Measurements from ENCODE around the gene PTOV1. TPM values are rescaled to one million over a fixed set of nuclear protein-coding genes. Genes with fewer than 3 reads are reported as not detected.

The PTOV1 gene
- total and polyA plus RNA-seq, 2 donors = 63.6 to 125 TPM

DNA sequence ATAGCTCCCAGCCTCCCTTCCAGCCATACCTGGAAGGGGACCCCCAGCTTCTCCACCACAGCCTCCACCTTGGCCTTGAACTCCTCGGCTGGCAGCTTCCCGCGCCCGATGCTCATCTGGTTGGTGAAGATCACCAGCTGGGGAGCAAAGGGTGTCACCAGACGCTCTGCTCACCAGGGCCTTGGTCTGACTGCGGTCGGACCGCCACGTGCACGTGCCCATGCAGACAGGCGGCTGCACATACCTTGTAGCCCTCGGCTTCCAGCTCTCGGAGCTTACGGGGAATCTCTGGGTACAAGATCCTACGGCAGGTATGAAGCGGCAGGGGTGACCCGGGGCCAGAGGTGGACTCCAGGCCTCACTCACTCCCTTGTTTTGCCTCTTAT lies 13.0 kb downstream of the PTOV1 start:
- H3K27ac ChIP-seq (ENCODE audit: low read depth in 1 of 2, low read length in 1 of 2) = no peak overlapping the region
- H3K27me3 ChIP-seq (ENCODE audit: control insufficient read depth in 2 of 2, insufficient read depth in 1 of 2, low read length in 1 of 2) = no peaks in the 10 kb centered on the region
- DNase-seq (ENCODE audit: low read depth in 6 of 9, low spot score in 9 of 9) = no peak
- peaks cover 20 to 36% of the 10 kb centered on the region in 2 donors for H3K4me1 ChIP-seq (ENCODE audit: control insufficient read depth in 2 of 2, insufficient read depth in 2 of 2, low read length in 2 of 2)
- 99% methylated on average over 17 of the region's 17 CpGs for WGBS
- H3K36me3 ChIP-seq (ENCODE audit: control insufficient read depth in 2 of 2, insufficient read depth in 2 of 2, low read length in 1 of 2) = peaks cover 54 to 62% of the 10 kb centered on the region in 2 donors
- H3K9me3 ChIP-seq (ENCODE audit: control insufficient read depth in 2 of 2, insufficient read depth in 1 of 2, low read length in 1 of 2) = peaks cover 0 to 4% of the 10 kb centered on the region in 2 donors
- H3K4me3 ChIP-seq (ENCODE audit: low read length in 2 of 2) = no peak overlapping the region

DNA sequence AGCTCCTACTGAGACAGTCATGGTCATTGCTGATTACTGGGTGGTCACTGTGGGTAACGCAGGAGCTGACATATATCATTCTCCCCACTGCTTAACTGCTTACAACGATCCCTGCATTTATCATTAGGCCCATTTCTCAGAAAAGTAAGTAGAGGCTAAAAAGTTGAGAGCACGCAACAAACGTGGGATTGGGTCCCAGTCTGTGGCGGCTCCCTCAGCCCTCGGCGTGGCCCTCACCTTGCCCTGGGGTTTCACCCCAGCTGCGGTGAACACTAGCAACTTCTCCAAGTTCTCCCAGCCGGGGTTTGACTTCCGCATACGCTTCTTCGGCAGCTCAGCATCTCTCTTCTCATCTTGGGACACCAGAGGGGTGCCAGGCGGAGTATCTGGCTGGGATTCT lies 13.9 kb downstream of the PTOV1 start:
- H3K4me1 ChIP-seq (ENCODE audit: control insufficient read depth in 2 of 2, insufficient read depth in 2 of 2, low read length in 2 of 2) = peaks cover 24 to 40% of the 10 kb centered on the region in 2 donors
- H3K27ac ChIP-seq (ENCODE audit: low read depth in 1 of 2, low read length in 1 of 2) = no peak overlapping the region
- H3K4me3 ChIP-seq (ENCODE audit: low read length in 2 of 2) = no peak overlapping the region
- 98% methylated on average over 13 of the region's 13 CpGs for WGBS
- peaks cover 48 to 53% of the 10 kb centered on the region in 2 donors for H3K36me3 ChIP-seq (ENCODE audit: control insufficient read depth in 2 of 2, insufficient read depth in 2 of 2, low read length in 1 of 2)
- H3K27me3 ChIP-seq (ENCODE audit: control insufficient read depth in 2 of 2, insufficient read depth in 1 of 2, low read length in 1 of 2) = no peaks in the 10 kb centered on the region
- no peak for DNase-seq (ENCODE audit: low read depth in 6 of 9, low spot score in 9 of 9)
- peaks cover 0 to 4% of the 10 kb centered on the region in 2 donors for H3K9me3 ChIP-seq (ENCODE audit: control insufficient read depth in 2 of 2, insufficient read depth in 1 of 2, low read length in 1 of 2)

DNA sequence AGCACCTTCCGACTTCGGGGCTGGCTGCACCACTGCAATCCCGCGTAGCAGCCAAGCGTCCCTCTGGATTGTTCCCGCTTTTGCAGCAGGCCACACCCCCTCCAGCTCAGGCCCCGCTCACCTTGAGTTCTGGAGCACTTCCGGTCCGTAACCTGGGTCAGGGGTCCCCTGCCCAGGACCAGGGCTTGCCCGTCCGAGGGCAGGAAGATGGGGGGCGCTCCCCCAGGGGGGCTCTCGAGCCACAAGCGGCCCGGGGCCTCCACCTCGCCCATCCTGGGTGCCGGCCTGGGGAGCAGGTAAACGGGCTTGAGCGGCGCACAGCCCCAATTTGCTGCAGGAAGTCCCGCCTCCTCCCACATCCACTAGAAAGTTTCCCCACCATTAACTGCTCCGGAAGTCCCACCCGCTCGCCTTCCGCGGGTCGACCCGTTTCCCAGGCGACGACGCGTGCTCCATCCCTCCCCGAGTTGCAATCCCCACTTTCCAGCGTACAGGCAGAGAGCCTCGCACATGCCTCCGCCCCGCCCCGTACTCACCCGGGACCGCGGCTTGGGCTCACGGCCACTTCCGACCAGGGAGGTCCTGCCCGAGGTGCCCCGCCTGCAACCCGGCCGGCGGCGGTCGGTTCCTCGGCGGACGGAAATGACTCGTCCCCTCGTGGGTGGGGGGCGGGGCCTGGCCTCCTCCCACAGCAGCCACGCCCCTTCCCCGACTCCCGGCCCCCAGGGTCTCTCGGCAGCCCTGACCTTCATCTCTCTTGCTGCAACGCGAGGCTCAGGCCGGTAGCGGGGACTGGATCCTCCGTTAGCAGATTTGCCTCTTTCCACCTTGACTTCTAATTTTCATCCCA lies 16.2 kb downstream of the PTOV1 start, which contains the start of gene PNKP:
Gene PNKP, minus strand, starts transcription at position 644 of the 850 bp plus-strand sequence. Its CDS starts 372 bp downstream, at position 272.
- Histone ChIP-seq H3K27me3 (ENCODE audit: control insufficient read depth in 2 of 2, insufficient read depth in 1 of 2, low read length in 1 of 2) (no peaks in the 10 kb centered on the region), H3K9me3 (ENCODE audit: control insufficient read depth in 2 of 2, insufficient read depth in 1 of 2, low read length in 1 of 2) (peaks cover 0 to 4% of the 10 kb centered on the region in 2 donors), H3K4me3 (ENCODE audit: low read length in 2 of 2) (peak within 1 kb of the TSS; percentile 79 to 96), H3K36me3 (ENCODE audit: control insufficient read depth in 2 of 2, insufficient read depth in 2 of 2, low read length in 1 of 2) (peaks cover 33 to 35% of the 10 kb centered on the region in 2 donors), H3K27ac (ENCODE audit: low read depth in 1 of 2, low read length in 1 of 2) (peak within 1 kb of the TSS; percentile 93 to 97), H3K4me1 (ENCODE audit: control insufficient read depth in 2 of 2, insufficient read depth in 2 of 2, low read length in 2 of 2) (peaks cover 31 to 55% of the 10 kb centered on the region in 2 donors)
- WGBS = under 1% methylated on average over 65 of the region's 65 CpGs
- DNase-seq (ENCODE audit: low read depth in 6 of 9, low spot score in 9 of 9) = peak; percentile 83 to 96 (median 87)

DNA sequence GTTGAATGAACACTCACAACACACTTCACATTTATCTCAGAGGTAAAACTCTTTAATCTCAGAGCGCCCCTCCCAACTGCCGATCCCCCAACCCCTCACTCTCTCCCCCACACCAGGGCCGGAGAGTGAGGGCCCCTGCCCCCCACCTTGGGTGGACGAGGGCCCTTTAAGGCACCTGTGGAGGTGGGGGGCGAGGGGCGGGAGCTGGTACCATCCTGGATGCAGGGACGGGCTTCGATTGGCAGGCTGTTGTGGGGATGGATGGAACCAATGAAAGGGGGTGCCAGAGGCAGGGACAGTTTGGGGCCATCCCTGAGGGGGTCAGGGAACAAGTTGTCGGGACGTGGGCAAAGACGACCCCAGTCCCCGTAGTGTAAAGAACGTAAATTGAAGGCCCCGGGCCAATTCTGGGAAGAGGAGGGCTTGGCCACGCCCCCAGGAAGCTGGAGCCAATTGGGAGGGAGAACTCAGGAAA lies 18.1 kb downstream of the PTOV1 start:
- peaks cover 31 to 55% of the 10 kb centered on the region in 2 donors for H3K4me1 ChIP-seq (ENCODE audit: control insufficient read depth in 2 of 2, insufficient read depth in 2 of 2, low read length in 2 of 2)
- no peak for DNase-seq (ENCODE audit: low read depth in 6 of 9, low spot score in 9 of 9)

DNA sequence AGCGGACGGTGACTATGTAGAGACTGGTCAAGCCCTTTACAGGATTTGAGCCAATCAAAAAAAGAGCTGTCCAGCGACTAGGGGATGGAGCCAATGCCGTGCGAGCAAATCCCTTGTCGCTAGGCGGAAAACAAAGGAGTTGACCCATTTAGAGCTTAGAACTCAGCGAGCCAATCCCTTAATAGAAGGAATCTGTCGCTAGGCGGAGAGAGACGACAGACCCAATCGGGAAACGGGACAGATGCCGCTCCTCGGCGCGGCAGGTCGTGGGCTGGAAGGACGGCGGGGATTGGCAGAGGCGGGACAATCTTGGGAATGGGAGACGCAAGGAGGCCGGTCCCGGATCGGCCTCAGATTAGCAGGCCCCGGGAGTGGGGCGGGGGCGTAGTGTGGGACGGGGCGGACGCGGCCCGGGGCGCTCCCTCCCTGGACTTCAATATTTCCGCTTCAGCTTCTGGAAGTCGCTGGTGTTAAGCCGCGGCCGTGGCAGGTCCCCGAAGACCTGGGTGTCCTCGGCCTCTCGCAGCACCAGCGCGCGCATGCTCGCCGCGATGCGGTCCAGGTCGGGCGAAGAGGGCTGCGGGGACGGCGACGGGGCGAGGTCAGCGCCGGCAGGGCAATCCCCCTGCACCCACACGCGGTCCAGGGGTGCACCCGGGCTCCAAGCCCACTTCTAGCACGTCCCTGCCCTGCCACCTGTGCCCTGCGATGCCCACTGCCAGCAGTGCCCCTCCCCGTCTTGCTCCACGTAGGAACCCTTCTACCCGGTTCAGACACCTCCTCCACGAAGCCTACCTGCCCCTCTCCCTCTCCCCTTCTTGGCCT lies 18.7 kb downstream of the PTOV1 start:
- peak; percentile 91 to 99 (median 97) for DNase-seq (ENCODE audit: low read depth in 6 of 9, low spot score in 9 of 9)
- H3K27me3 ChIP-seq (ENCODE audit: control insufficient read depth in 2 of 2, insufficient read depth in 1 of 2, low read length in 1 of 2) = no peaks in the 10 kb centered on the region
- peaks cover 0 to 4% of the 10 kb centered on the region in 2 donors for H3K9me3 ChIP-seq (ENCODE audit: control insufficient read depth in 2 of 2, insufficient read depth in 1 of 2, low read length in 1 of 2)
- peaks cover 11 to 19% of the 10 kb centered on the region in 2 donors for H3K36me3 ChIP-seq (ENCODE audit: control insufficient read depth in 2 of 2, insufficient read depth in 2 of 2, low read length in 1 of 2)
- peak overlapping the region; percentile 57 to 68 for H3K4me3 ChIP-seq (ENCODE audit: low read length in 2 of 2)
- peaks cover 31 to 55% of the 10 kb centered on the region in 2 donors for H3K4me1 ChIP-seq (ENCODE audit: control insufficient read depth in 2 of 2, insufficient read depth in 2 of 2, low read length in 2 of 2)
- H3K27ac ChIP-seq (ENCODE audit: low read depth in 1 of 2, low read length in 1 of 2) = peak overlapping the region; percentile 93 to 95
- WGBS = under 1% methylated on average over 67 of the region's 67 CpGs

More for the DNA sequence above, 18.1 kb downstream of the PTOV1 start:
- H3K27ac ChIP-seq (ENCODE audit: low read depth in 1 of 2, low read length in 1 of 2) = peak overlapping the region; percentile 93 to 95
- peaks cover 18 to 20% of the 10 kb centered on the region in 2 donors for H3K36me3 ChIP-seq (ENCODE audit: control insufficient read depth in 2 of 2, insufficient read depth in 2 of 2, low read length in 1 of 2)
- peaks cover 0 to 4% of the 10 kb centered on the region in 2 donors for H3K9me3 ChIP-seq (ENCODE audit: control insufficient read depth in 2 of 2, insufficient read depth in 1 of 2, low read length in 1 of 2)
- WGBS = 3% methylated on average over 15 of the region's 15 CpGs
- H3K27me3 ChIP-seq (ENCODE audit: control insufficient read depth in 2 of 2, insufficient read depth in 1 of 2, low read length in 1 of 2) = no peaks in the 10 kb centered on the region
- H3K4me3 ChIP-seq (ENCODE audit: low read length in 2 of 2) = peak overlapping the region; percentile 57 to 68

DNA sequence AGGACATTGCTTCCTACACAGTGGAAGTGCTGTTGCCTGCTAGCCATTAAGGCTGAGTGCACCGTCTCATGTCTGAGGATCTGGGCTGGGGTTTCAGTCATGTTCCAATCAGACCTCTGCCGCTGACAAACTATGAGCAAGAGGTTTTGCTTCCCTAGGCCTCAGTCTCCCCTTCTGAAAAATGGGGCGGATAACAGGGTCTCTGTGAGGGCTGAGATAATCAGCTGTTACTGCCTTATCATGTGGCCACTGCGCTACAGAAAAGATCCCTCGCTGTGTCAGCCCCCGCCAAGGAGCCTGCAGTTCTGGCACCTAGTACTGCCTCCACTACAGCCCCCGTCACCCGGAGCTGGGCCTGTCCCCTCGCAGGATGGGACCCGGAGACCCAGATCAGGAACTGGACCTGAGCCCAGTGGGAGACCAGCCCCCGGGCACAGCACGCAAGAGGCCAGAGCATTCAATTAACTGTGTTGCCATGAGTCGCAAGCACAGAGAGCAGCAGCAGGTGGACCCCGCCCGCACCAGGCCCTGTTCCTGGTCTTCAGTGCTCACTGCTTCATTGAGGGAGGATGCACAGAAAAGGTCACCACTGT lies 19.4 kb downstream of the PTOV1 start:
- peaks cover 7 to 14% of the 10 kb centered on the region in 2 donors for H3K36me3 ChIP-seq (ENCODE audit: control insufficient read depth in 2 of 2, insufficient read depth in 2 of 2, low read length in 1 of 2)
- 95% methylated on average over 15 of the region's 15 CpGs for WGBS
- H3K9me3 ChIP-seq (ENCODE audit: control insufficient read depth in 2 of 2, insufficient read depth in 1 of 2, low read length in 1 of 2) = peaks cover 0 to 4% of the 10 kb centered on the region in 2 donors
- peak overlapping the region; percentile 57 to 68 for H3K4me3 ChIP-seq (ENCODE audit: low read length in 2 of 2)
- no peak for DNase-seq (ENCODE audit: low read depth in 6 of 9, low spot score in 9 of 9)
- peak overlapping the region; percentile 93 for H3K27ac ChIP-seq (ENCODE audit: low read depth in 1 of 2, low read length in 1 of 2)
- no peaks in the 10 kb centered on the region for H3K27me3 ChIP-seq (ENCODE audit: control insufficient read depth in 2 of 2, insufficient read depth in 1 of 2, low read length in 1 of 2)
- H3K4me1 ChIP-seq (ENCODE audit: control insufficient read depth in 2 of 2, insufficient read depth in 2 of 2, low read length in 2 of 2) = peaks cover 28 to 54% of the 10 kb centered on the region in 2 donors

DNA sequence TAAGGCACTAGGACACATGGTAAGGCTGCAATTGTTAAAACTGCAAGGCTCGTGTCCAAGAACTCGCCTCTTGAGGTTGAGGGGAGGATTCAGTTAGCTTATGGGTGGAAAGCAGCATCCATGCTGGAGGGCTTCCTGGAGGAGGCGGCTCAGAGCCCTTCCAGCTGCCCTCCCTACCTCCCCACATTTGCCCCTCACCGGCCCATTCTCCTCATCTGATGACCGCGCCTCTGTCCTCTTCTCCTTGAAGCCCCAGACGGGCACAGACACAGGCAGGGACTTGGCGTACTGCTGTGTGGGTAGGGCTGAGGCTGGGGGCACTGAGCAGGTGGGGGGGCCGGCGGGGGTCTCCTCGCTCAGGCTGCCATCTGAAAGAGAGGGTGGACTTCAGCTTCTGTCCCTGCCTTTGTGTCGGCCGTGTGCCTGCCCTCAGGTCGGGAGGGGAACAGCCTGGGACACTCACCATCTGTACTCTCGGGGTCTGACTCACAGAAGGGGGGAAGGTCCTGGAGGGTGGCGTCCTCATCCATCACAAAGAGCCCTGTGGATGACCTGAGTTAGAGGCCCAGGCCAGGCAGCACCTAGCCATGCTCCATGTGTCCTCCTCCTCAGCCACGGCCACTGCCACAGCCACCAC lies 20.5 kb downstream of the PTOV1 start:
- H3K27ac ChIP-seq (ENCODE audit: low read depth in 1 of 2, low read length in 1 of 2) = no peak overlapping the region
- no peak for DNase-seq (ENCODE audit: low read depth in 6 of 9, low spot score in 9 of 9)
- no peaks in the 10 kb centered on the region for H3K27me3 ChIP-seq (ENCODE audit: control insufficient read depth in 2 of 2, insufficient read depth in 1 of 2, low read length in 1 of 2)
- peaks cover 7 to 14% of the 10 kb centered on the region in 2 donors for H3K36me3 ChIP-seq (ENCODE audit: control insufficient read depth in 2 of 2, insufficient read depth in 2 of 2, low read length in 1 of 2)
- H3K4me1 ChIP-seq (ENCODE audit: control insufficient read depth in 2 of 2, insufficient read depth in 2 of 2, low read length in 2 of 2) = peaks cover 21 to 50% of the 10 kb centered on the region in 2 donors
- H3K9me3 ChIP-seq (ENCODE audit: control insufficient read depth in 2 of 2, insufficient read depth in 1 of 2, low read length in 1 of 2) = peaks cover 0 to 4% of the 10 kb centered on the region in 2 donors
- WGBS = 98% methylated on average over 17 of the region's 17 CpGs
- no peak overlapping the region for H3K4me3 ChIP-seq (ENCODE audit: low read length in 2 of 2)

Data from thymus (tissue), 11 donors.